Common myeloid progenitor, CD34-positive (primary cell): Measurements from ENCODE around the gene MOV10.

Source experiments
- CTCF ChIA-PET: fragments of 350-600 bp; sonication (Branson Sonifier 250); formaldehyde crosslinking; loops from one replicate; lab custom pipeline; 2021; ENCODE audit warnings: antibody characterized with exemption; lab: Charles Lee
- POLR2A ChIA-PET: fragments of 350-600 bp; sonication (Branson Sonifier 250); formaldehyde crosslinking; loops from one replicate; lab custom pipeline; 2021; ENCODE audit warnings: antibody characterized with exemption; lab: Charles Lee
- DNase-seq, 3 donors: peaks; one replicate each; pipeline versions ENCODE4 v3.0.0 to v3.0.0-alpha.2; 2013
- H3K27ac ChIP-seq, 2 experiments: 1 replicate in 1 of 2; 2 replicates in 1 of 2; pipeline ENCODE4 v1.7.0; 2013; ENCODE audit warnings: inconsistent platforms in 2 of 2, low read length in 2 of 2, mild to moderate bottlenecking in 2 of 2, low read depth in 1 of 2, moderate library complexity in 1 of 2; ENCODE audit not compliant: severe bottlenecking in 2 of 2, insufficient read depth in 1 of 2, poor library complexity in 1 of 2
- H3K27me3 ChIP-seq, 5 experiments: replicated peaks in 2 of 5; 1 replicate in 3 of 5; 2 replicates in 2 of 5; pipeline versions ENCODE4 v1.6.1 to v1.7.0; 2013; ENCODE audit warnings: low read length in 4 of 5, mild to moderate bottlenecking in 2 of 5, moderate library complexity in 2 of 5, inconsistent platforms in 1 of 5; ENCODE audit not compliant: insufficient read depth in 5 of 5, control insufficient read depth in 4 of 5
- H3K36me3 ChIP-seq, 4 experiments: 1 replicate in 2 of 4; 2 replicates in 2 of 4; pipeline versions ENCODE4 v1.6.1 to v1.7.0; 2013; ENCODE audit warnings: low read length in 3 of 4, control low read depth in 1 of 4, mild to moderate bottlenecking in 1 of 4; ENCODE audit not compliant: control insufficient read depth in 4 of 4, insufficient read depth in 4 of 4
- H3K4me1 ChIP-seq, 4 experiments: 1 replicate in 3 of 4; 2 replicates in 1 of 4; pipeline versions ENCODE4 v1.6.1 to v1.7.1; 2013; ENCODE audit warnings: low read length in 3 of 4, mild to moderate bottlenecking in 3 of 4, control low read depth in 1 of 4, inconsistent platforms in 1 of 4, moderate library complexity in 1 of 4; ENCODE audit not compliant: control insufficient read depth in 4 of 4, insufficient read depth in 4 of 4; ENCODE audit errors: control extremely low read depth in 1 of 4
- H3K4me3 ChIP-seq, 7 experiments: 1 replicate in 4 of 7; 2 replicates in 3 of 7; pipeline versions ENCODE4 v1.5.1 to v1.7.0; 2013; ENCODE audit warnings: mild to moderate bottlenecking in 7 of 7, low read length in 6 of 7, moderate library complexity in 6 of 7, inconsistent platforms in 2 of 7, low read depth in 2 of 7, control low read depth in 1 of 7; ENCODE audit not compliant: insufficient read depth in 4 of 7, control insufficient read depth in 1 of 7; ENCODE audit errors: extremely low read depth in 1 of 7
- H3K9me3 ChIP-seq, 5 experiments: 1 replicate in 4 of 5; 2 replicates in 1 of 5; pipeline versions ENCODE4 v1.6.1 to v1.7.1; 2013; ENCODE audit warnings: low read length in 4 of 5, mild to moderate bottlenecking in 2 of 5, inconsistent platforms in 1 of 5, low read depth in 1 of 5, moderate library complexity in 1 of 5; ENCODE audit not compliant: control insufficient read depth in 4 of 5, insufficient read depth in 2 of 5; ENCODE audit errors: control extremely low read depth in 1 of 5
- WGBS: methylation state at CpG from one replicate; pipeline ENCODE4 v1.1.5; 2013; ENCODE audit not compliant: insufficient coverage; 5-methylcytosine and 5-hydroxymethylcytosine counted together

MOV10 gene

GRCh38 chr1:112685913-112686312 lies 11.5 kb downstream of the MOV10 start:
- H3K4me1 ChIP-seq: no peaks in the 10 kb centered on the region
- WGBS: 98% methylated on average over 4 of the region's 5 CpGs

GRCh38 chr1:112686417-112686816 lies 12.0 kb downstream of the MOV10 start:
- no peaks in the 10 kb centered on the region for H3K27me3 ChIP-seq
- H3K9me3 ChIP-seq: no peaks in the 10 kb centered on the region
- 100% methylated on average over 2 of the region's 3 CpGs for WGBS
- no peak overlapping the region for H3K27ac ChIP-seq
- ChIA-PET POLR2A (no interaction called here), CTCF (interaction anchor here (1.3 kb wide), 1 partner anchor 14 kb away, joined by 4 read pairs; no protein-coding TSS in a partner anchor)
- H3K4me3 ChIP-seq: no peak overlapping the region
- H3K36me3 ChIP-seq: peaks cover 8 to 26% (median 16%) of the 10 kb centered on the region in 4 experiments
- H3K4me1 ChIP-seq: no peaks in the 10 kb centered on the region
- no peak for DNase-seq

More at GRCh38 chr1:112685913-112686312, 11.5 kb downstream of the MOV10 start:
- no peaks in the 10 kb centered on the region for H3K27me3 ChIP-seq
- CTCF ChIA-PET: interaction anchor here (1.1 to 1.3 kb wide), 2 partner anchors 12 to 13 kb away, joined by 4 to 6 read pairs; partner anchors contain the start of gene MOV10
- no peak overlapping the region for H3K27ac ChIP-seq
- POLR2A ChIA-PET: no interaction called here
- no peaks in the 10 kb centered on the region for H3K9me3 ChIP-seq
- no peak for DNase-seq
- H3K36me3 ChIP-seq: peaks cover 6 to 24% (median 14%) of the 10 kb centered on the region in 4 experiments
- H3K4me3 ChIP-seq: no peak overlapping the region

- H3K9me3 ChIP-seq: no peaks in the 10 kb centered on the region
- POLR2A ChIA-PET: no interaction called here
- no peak overlapping the region for H3K27ac ChIP-seq
Observed at GRCh38 chr1:112686835-112687234, 12.4 kb downstream of the MOV10 start.

GRCh38 chr1:112687361-112687760 lies 12.9 kb downstream of the MOV10 start:
- H3K4me3 ChIP-seq: no peak overlapping the region
- no peak for DNase-seq
- H3K36me3 ChIP-seq: peaks cover 9 to 34% (median 22%) of the 10 kb centered on the region in 4 experiments
- H3K27ac ChIP-seq: no peak overlapping the region
- ChIA-PET CTCF (no interaction called here), POLR2A (no interaction called here)
- no peaks in the 10 kb centered on the region for H3K9me3 ChIP-seq
- H3K27me3 ChIP-seq: no peaks in the 10 kb centered on the region
- 92% methylated on average over 4 of the region's 4 CpGs for WGBS
- H3K4me1 ChIP-seq: no peaks in the 10 kb centered on the region

More at GRCh38 chr1:112686835-112687234, 12.4 kb downstream of the MOV10 start:
- Histone ChIP-seq H3K4me3 (no peak overlapping the region), H3K27me3 (no peaks in the 10 kb centered on the region), H3K4me1 (no peaks in the 10 kb centered on the region), H3K36me3 (peaks cover 9 to 30% (median 19%) of the 10 kb centered on the region in 4 experiments)
- no peak for DNase-seq
- CTCF ChIA-PET: interaction anchor here (1.3 kb wide), 1 partner anchor 14 kb away, joined by 4 read pairs; no protein-coding TSS in a partner anchor
- WGBS: 100% methylated on average over 2 of the region's 4 CpGs

- Histone ChIP-seq H3K27ac (no peak overlapping the region), H3K27me3 (no peaks in the 10 kb centered on the region), H3K4me1 (no peaks in the 10 kb centered on the region), H3K9me3 (no peaks in the 10 kb centered on the region), H3K36me3 (peaks cover 10 to 39% (median 25%) of the 10 kb centered on the region in 4 experiments), H3K4me3 (no peak overlapping the region)
- no peak for DNase-seq
- POLR2A ChIA-PET: no interaction called here
- CTCF ChIA-PET: no interaction called here
- WGBS: 95% methylated on average over 12 of the region's 13 CpGs
Observed at GRCh38 chr1:112687785-112688496, 13.5 kb downstream of the MOV10 start.

- no peaks in the 10 kb centered on the region for H3K4me1 ChIP-seq
- no peak overlapping the region for H3K4me3 ChIP-seq
- no peak overlapping the region for H3K27ac ChIP-seq
- ChIA-PET POLR2A (interaction anchor here (0.5 kb wide), 1 partner anchor 241 kb away, joined by 3 read pairs; no protein-coding TSS in a partner anchor), CTCF (interaction anchor here (2.0 kb wide), 1 partner anchor 11 kb away, joined by 10 read pairs; no protein-coding TSS in a partner anchor)
- no peak for DNase-seq
- H3K27me3 ChIP-seq: no peaks in the 10 kb centered on the region
- 99% methylated on average over 10 of the region's 13 CpGs for WGBS
- H3K36me3 ChIP-seq: peaks cover 9 to 45% (median 27%) of the 10 kb centered on the region in 4 experiments
- no peaks in the 10 kb centered on the region for H3K9me3 ChIP-seq
Observed at GRCh38 chr1:112688781-112689193, 14.3 kb downstream of the MOV10 start.
